Measurements from ENCODE around the gene CEP164. TPM values are rescaled to one million over a fixed set of nuclear protein-coding genes. Genes with fewer than 3 reads are reported as not detected.

The CEP164 gene
- total RNA-seq, 2 experiments from 2014 or later = 33.0 to 36.7 TPM

DNA sequence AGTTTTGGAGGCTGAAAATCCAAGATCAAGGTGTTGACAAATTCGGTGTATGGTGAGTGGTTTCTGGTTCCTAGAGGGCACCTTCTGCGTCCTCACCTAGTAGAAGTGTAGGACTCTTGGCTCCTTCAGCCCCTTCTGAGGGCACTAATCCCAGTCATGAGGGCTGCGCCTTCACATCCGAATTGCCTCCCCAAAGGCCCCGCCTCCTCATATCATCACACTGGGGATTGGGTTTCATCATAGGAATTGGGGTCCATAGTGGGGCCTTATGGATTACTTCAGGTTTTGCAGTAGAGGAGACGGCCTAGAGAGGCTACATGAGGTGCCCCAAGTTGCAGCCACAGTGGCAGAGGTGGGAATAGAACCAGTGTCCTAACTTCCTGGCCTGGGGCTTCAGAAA lies 87.1 kb downstream of the CEP164 start:
- CTCF ChIA-PET = no interaction called here
- ATAC-seq (ENCODE audit: poor library complexity) (no peak), DNase-seq (peak in 1 of 14 experiments; percentile 14)
- H3K27me3 Mint-ChIP-seq = no peaks in the 10 kb centered on the region
- TF ChIP-seq, protein P1, sequence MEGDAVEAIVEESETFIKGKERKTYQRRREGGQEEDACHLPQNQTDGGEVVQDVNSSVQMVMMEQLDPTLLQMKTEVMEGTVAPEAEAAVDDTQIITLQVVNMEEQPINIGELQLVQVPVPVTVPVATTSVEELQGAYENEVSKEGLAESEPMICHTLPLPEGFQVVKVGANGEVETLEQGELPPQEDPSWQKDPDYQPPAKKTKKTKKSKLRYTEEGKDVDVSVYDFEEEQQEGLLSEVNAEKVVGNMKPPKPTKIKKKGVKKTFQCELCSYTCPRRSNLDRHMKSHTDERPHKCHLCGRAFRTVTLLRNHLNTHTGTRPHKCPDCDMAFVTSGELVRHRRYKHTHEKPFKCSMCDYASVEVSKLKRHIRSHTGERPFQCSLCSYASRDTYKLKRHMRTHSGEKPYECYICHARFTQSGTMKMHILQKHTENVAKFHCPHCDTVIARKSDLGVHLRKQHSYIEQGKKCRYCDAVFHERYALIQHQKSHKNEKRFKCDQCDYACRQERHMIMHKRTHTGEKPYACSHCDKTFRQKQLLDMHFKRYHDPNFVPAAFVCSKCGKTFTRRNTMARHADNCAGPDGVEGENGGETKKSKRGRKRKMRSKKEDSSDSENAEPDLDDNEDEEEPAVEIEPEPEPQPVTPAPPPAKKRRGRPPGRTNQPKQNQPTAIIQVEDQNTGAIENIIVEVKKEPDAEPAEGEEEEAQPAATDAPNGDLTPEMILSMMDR (IDR thresholded peaks at IDR 0.05) = no peak
- no peak overlapping the region for H3K4me3 Mint-ChIP-seq
- intact Hi-C loops (cut with DNase I, micrococcal nuclease) = no loop called here
- POLR2A ChIA-PET = no interaction called here
- no peak overlapping the region for H3K27ac ChIP-seq (ENCODE audit: low read depth in 1 of 2, low read length in 2 of 2)
- peaks cover 22% of the 10 kb centered on the region for H3K36me3 Mint-ChIP-seq (ENCODE audit: low read depth)
- peaks cover 0 to 2% of the 10 kb centered on the region in 2 experiments for H3K27me3 ChIP-seq (ENCODE audit: control insufficient read depth in 1 of 2, insufficient read depth in 2 of 2, low read length in 2 of 2)
- no peak overlapping the region for H3K4me3 ChIP-seq (ENCODE audit: low read length)
- H3K4me1 ChIP-seq (ENCODE audit: insufficient read depth, low read length) = no peaks in the 10 kb centered on the region
- H3K9me3 ChIP-seq (ENCODE audit: control insufficient read depth in 1 of 2, insufficient read depth in 1 of 2, low read length in 2 of 2) = no peaks in the 10 kb centered on the region
- peaks cover 2% of the 10 kb centered on the region for H3K36me3 ChIP-seq (ENCODE audit: insufficient read depth, low read length)
- H3K9me3 Mint-ChIP-seq = no peaks in the 10 kb centered on the region
- no peak overlapping the region for H3K27ac Mint-ChIP-seq
- H3K4me1 Mint-ChIP-seq (ENCODE audit: low read depth) = no peaks in the 10 kb centered on the region

DNA sequence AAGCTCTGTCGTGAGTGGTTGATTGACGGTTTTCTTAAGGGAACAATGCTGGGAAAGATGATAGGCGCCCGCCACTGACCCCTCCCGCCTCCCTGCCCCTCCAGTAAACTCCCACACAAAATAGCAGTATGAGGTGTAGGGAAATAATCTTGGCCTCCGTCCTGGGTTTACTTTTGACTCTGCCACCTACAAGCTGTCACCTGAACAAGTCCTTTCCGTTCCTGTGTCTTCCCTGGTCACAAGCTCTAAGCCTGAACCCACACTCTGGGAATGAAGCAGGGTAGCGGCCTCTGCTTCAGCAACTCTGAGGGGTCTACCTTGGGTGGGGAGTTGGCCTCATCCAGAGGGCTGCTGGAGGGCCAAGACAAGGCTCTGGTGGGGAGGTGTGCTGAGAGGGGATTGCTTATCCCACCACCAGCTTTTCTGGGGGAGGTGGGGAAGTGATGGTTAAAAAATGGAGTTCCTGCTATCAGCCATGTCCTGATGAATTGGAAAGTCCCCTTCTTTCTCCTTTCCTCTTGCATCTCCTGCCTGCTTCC lies 87.8 kb downstream of the CEP164 start:
- Histone ChIP-seq H3K27ac (ENCODE audit: low read depth in 1 of 2, low read length in 2 of 2) (no peak overlapping the region), H3K4me3 (ENCODE audit: low read length) (no peak overlapping the region), H3K27me3 (ENCODE audit: control insufficient read depth in 1 of 2, insufficient read depth in 2 of 2, low read length in 2 of 2) (peaks cover 0 to 2% of the 10 kb centered on the region in 2 experiments), H3K9me3 (ENCODE audit: control insufficient read depth in 1 of 2, insufficient read depth in 1 of 2, low read length in 2 of 2) (no peaks in the 10 kb centered on the region), H3K4me1 (ENCODE audit: insufficient read depth, low read length) (no peaks in the 10 kb centered on the region), H3K36me3 (ENCODE audit: insufficient read depth, low read length) (peaks cover 2% of the 10 kb centered on the region)
- Mint-ChIP-seq H3K27ac (no peak overlapping the region), H3K4me1 (ENCODE audit: low read depth) (no peaks in the 10 kb centered on the region), H3K4me3 (no peak overlapping the region), H3K36me3 (ENCODE audit: low read depth) (peaks cover 15% of the 10 kb centered on the region), H3K9me3 (no peaks in the 10 kb centered on the region), H3K27me3 (no peaks in the 10 kb centered on the region)
- ChIA-PET POLR2A (no interaction called here), CTCF (no interaction called here)
- intact Hi-C loops (cut with DNase I, micrococcal nuclease) = no loop called here
- ATAC-seq (ENCODE audit: poor library complexity) (no peak), DNase-seq (no peak)
- TF ChIP-seq, protein P1 (IDR thresholded peaks at IDR 0.05) = no peak

DNA sequence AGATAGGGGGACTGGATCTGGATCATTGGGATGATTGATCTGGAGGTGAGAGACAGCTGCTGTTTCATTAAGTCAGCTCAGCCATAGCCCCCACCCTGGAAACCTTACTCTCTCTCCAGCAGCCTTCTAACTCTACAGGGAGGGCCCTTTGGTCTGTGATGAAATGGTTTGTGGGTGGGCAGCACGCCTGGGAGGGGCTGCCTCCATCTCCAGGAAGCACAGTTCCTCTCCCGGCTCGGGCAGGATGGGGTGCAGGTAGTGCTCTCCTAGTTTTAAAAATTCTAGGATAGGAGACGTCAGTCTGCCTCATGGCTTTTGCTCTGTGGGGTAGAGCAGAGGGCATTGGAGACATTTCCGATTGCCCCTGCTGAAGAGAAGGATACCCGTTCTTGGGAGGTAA lies 89.7 kb downstream of the CEP164 start:
- DNase-seq (peak in 1 of 14 experiments; percentile 10), ATAC-seq (ENCODE audit: poor library complexity) (no peak)
- Histone ChIP-seq H3K27me3 (ENCODE audit: control insufficient read depth in 1 of 2, insufficient read depth in 2 of 2, low read length in 2 of 2) (peaks cover 0 to 2% of the 10 kb centered on the region in 2 experiments), H3K4me1 (ENCODE audit: insufficient read depth, low read length) (no peaks in the 10 kb centered on the region), H3K9me3 (ENCODE audit: control insufficient read depth in 1 of 2, insufficient read depth in 1 of 2, low read length in 2 of 2) (no peaks in the 10 kb centered on the region), H3K27ac (ENCODE audit: low read depth in 1 of 2, low read length in 2 of 2) (no peak overlapping the region), H3K4me3 (ENCODE audit: low read length) (no peak overlapping the region), H3K36me3 (ENCODE audit: insufficient read depth, low read length) (no peaks in the 10 kb centered on the region)
- Mint-ChIP-seq H3K4me3 (no peak overlapping the region), H3K9me3 (no peaks in the 10 kb centered on the region), H3K27me3 (no peaks in the 10 kb centered on the region), H3K4me1 (ENCODE audit: low read depth) (no peaks in the 10 kb centered on the region), H3K36me3 (ENCODE audit: low read depth) (peaks cover 4% of the 10 kb centered on the region), H3K27ac (no peak overlapping the region)
- TF ChIP-seq, protein P1 (IDR thresholded peaks at IDR 0.05) = no peak
- POLR2A ChIA-PET = no interaction called here
- CTCF ChIA-PET = no interaction called here
- intact Hi-C loops (cut with DNase I, micrococcal nuclease) = no loop called here
